ENCODE results near the gene ASMTL.
"Not testable (repeated sequence)": the region's sequence is repeated elsewhere in the genome, so short reads cannot be mapped to it uniquely, and the experiment has no call there.

ASMTL gene

DNA sequence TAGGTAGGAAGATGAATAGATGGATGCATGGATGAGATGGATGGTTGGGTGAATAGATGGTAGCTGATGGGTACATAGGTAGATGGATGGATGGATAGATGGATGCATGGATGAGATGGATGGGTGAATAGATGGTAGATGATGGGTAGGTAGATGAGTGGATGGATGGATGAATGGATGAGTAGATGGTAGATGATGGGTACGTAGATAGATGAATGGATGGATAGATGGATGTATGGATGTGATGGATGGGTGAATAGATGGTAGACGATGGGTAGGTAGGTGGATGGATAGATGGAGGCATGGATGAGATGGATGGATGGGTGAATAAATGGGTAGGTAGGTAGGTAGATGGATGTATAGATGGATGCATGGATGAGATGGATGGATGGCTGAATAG is 46.9 kb downstream of the ASMTL start:
- DNase-seq = not testable (repeated sequence)

DNA sequence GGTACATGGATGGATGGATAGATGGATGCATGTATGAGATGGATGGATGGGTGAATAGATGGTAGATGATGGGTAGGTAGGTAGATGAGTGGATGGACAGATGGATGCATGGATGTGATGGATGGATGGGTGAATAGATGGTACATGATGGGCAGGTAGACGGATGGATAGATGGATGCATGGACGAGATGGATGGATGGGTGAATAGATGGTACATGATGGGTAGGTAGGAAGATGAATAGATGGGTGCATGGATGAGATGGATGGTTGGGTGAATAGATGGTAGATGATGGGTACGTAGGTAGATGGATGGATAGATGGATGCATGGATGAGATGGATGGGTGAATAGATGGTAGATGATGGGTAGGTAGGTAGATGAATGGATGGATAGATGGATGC is 48.8 kb downstream of the ASMTL start:
- DNase-seq = not testable (repeated sequence)

DNA sequence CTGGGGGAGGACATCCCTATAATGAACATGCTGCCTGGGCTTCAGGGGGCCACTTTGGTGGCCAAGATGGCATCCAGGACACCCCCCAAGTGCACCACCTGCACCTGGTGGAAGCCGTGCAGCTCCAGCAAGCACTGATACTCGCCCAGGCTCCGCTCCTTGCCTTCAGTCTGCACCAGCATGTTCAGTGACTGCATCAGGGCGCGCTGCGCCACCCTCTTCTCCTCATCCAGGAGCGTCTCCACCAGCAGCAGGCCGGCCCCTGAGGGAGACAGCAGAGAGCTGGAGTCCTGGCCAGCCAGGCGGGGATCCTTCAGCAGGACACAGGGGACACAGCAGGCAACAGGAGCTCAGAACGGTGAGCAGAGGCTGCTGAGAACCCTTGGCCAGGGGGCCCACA is 49.5 kb downstream of the ASMTL start:
- no peak for DNase-seq

DNA sequence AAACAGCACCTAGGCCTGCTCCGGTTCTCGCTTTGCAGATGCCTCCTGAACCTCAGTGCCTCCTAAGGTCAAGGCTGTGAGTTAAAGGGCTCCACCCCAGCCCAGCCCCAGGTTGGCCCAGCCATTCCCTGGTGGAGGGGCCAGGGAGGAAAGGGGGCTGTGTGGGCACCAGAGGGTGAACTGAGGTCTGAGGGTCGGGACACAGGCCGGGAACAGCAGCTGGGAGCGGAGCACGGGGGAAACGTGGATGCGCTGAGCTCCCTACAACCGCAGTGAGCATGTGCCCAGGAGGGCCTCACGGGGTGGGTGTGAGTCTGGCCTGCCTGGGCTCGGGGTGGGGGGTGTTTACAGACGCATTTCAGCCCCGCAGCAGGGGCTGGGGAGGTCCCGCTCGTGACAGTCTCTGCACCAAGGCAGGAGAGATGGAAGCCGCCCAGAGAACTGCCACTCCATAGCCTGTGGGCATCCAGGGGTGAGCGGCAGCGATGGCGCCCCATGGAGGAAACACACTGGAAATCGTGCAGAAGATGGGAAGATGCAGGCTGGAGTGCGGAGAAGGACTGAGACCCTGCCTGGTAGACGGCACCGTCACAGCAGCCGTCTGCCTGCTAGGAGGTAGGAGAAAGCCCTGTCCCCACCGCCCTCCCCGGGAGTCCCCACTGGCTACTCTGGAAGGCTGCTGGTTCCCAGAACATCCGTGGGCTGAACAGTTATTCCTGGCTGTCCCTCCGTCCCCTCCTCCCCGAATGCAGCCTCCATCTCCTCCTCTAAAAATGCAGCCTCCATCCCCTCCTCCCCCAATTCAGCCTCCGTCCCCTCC is 50.9 kb downstream of the ASMTL start:
- no peak for DNase-seq

DNA sequence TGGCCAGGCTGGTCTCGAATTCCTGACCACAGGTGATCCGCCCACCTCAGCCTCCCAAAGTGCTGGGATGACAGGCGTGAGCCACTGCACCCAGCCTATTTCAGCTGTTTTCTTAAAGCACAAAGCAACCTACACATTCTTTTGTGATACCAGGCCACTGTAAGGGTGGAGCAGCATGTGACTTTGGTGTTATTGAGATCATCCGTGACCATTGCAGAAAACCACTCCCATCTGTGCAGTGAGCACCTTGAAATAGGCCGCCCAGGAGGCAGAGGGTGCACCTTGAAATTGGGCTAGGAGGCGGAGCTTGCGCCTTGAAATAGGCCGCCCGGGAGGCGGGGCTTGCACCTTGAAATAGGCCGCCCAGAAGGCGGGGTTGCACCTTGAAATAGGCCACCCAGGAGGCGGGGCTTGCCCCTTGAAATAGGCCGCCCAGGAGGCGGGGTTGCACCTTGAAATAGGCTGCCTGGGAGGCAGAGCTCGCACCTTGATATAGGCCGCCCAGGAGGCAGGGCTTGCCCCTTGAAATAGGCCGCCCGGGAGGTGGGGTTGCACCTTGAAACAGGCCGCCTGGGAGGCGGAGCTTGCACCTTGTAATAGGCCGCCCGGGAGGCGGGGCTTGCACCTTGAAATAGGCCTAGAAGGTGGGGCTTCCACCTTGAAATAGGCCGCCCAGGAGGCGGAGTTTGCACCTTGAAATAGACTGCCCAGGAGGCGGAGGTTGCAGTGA is 51.8 kb downstream of the ASMTL start:
- no peak for DNase-seq

DNA sequence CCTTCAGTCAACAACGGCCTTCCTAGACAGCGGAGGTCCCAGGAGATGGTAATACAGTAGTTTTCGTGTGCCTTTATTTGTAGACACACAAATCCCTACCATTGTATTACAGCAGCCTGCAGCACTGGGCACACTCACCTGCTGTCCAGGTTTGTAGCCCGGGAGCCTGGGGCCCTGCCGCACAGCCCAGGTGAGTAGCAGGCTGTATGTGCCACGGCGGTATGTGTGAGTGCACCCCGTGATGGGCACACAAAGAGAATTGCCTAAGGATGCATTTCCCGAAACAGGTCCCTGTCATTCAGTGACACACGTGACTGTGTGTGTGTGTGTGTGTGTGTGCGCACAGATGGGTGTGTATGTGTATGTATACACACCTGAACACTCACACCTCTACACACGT is 52.7 kb downstream of the ASMTL start:
- no peak for DNase-seq

DNA sequence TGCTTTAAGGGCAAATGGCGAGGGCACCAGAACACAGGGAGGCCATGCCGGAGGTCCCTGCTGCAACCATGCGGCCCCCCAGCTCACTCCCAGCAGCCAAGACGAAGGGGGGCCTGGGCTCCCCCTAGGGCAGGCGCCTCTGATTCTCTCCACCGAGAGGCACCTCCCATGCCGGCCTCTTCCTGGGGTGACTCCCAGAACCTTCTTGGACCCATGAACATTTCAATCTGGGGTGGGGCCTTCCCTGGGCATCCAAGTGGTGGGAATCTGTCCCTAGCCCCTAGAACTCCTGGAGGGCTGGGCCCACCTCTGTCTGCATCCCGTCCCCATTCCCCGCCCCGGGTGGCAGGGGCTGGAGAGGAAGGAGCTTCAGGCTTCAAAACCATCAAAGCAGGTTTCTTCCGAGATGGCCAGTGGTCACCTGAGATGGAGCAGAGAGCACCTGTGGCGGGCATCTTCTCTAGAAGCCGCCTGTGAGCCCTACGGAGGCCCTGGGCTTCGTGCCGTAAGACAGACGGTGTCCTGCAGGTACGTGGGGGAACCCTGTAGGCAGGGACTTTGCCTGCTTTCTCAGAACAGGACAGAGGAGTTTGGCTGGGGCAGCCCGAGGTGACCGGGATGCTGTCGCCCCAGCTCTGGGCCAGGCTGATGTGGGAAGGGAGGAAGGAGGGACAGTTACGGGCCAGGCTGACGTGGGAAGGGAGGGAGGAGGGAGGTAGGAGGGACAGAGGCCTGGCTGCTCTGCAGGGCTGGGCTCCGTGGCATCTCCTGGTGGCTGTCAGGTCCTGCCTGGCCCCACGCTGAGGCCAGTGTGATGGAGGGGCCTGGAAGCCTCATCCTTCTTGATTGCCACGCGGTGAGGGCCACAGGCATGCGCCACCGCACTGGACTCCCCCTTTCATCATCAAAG is 54.0 kb downstream of the ASMTL start:
- no peak for DNase-seq

DNA sequence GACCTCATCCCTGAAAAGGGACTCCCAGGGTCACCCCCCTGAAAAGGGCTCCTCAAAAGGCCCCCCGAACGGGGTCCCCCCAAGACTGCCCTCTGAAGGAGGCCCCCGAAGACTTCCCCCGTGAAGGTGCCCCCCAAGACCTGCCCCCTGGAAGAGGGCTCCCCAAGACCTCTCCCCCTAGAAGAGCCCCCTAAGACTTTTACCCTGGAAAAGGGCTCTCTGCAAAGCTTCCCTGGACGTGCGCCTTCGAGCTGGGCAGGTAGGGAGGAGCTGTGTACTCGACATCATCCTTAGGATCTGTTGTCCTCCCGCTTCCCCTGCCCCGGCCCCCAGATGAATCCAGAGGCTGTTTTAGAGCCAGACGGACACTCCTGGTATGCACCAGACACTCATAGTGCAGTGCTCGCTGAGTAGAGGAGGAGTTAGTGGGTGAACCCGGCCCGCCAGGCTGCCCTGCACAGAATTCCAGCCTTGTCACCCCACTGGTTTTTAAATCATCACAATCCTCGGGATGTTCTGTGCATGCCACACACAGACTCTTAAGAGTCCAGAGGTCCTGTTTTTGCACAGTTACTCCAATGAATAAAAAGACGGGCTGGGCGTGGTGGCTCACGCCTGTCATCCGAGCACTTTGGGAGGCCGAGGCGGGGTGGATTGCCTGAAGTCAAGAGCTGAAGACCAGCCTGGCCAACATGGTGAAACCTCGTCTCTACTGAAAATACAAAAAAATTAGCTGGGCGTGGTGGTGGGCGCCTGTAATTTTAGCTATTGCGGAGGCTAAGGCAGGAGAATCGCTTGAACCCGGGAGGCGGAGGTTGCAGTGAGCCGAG is 55.1 kb downstream of the ASMTL start:
- DNase-seq = no peak

DNA sequence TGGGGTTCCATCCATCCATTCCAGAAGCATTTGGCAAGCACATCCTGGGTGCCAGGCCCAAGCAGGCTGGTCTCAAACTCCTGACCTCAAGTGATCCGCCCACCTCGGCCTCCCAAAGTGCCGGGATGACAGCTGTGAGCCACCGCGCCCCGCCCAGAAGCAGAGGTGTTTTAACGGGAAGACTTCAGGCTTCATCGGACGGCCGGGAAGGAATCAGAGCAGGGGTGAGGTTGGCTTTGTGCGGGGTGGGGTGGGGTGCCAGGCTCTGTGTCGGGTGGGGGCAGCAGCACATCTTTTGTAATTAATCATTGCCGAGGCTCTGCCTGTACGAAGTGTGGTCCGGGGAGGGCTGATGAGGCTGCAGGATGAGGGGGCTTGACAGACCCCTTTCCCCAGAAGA is 55.7 kb downstream of the ASMTL start:
- DNase-seq = no peak

DNA sequence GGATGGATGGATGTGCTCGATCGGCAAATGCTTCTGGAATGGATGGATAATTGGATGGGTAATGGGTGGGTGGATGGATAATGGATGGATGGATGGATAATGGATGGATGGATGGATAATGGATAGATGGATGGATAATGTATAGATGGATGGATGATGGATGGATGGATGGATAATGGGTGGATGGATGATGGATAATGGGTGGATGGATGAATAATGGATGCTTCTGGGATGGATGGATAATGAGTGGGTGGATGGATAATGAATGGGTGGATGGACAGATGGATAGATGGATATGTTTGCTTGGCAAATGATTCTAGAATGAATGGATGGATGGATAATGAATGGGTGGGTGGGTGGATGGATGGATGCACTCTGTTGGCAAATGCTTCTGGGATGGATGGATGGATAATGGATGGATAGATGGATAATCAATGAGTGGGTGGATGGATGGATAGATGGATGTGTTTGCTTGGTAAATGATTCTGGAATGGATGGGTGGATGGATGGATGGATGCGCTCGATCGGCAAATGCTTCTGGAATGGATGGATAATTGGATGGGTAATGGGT is 57.0 kb downstream of the ASMTL start:
- DNase-seq = no peak

DNA sequence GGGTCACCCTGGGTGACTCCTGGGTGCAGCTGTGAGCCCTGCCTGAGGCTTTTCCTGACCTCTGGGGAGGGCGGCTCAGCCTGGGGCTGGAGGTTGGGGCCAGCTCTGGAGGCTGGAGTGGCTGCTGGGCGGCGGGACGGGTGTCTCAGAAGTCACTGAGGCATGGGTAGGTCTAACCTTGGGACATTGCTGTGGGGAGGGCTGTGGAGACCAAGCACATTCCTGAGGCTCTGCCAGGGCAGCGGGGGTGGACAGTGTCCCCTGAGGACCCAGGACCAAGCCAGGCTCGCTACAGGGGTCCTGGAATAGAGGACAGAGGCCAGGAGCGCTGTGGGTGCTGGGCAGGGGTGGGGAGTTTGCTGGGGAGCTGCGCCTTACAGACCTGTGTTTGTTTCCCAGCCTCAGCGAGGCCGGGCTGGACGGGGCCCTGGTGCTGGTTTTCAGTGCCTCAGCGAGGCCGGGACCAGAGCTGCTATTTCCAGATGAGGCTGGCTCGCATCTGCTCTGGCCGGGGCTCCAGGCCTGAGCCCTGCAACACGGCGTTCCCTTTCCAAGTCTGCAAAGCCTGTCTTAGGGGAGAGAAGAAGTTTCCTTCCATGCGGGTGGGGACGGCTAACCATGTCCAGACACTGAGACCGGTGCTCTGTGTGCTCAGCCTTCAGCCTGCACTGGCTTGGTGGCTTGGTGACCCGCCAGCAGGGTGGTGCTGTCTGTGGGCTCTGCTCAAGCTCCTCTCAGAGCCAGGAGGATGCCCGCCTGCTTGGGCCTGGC is 57.8 kb downstream of the ASMTL start:
- DNase-seq = no peak

DNA sequence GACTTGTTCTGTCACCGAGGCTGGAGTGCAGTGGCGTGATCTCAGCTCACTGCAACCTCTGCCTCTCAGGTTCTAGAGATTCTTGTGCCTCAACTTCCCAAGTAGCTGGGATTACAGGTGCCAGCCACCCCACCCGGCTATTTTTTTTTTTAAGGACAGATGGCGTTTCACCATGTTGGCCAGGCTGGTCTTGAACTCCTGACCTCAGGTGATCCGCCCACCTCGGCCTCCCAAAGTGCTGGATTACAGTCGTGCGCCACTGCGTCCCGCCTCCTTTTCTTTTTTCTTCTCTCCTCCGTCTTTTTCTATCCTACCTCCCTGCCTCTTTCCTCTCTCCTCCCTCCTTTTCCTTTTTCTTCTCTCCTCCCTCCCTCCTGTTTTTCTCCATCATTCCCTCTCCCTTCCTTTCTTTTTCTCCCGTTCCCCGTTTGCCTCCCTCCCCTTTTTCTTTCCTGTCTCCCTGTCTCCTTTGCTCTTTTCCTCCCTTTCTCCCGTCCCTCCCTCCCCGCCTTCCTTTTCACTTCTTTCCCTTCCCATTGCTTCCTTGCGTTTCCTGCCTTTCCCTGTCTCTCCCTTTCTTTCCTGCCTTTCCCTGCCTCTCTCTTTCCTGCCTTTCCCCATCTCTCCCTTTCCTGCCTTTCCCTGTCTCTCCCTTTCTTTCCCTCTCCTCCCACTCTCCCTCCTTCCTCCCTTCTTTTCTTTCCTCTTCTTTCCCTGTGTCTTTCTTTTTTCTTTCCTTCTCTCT is 58.7 kb downstream of the ASMTL start:
- no peak for DNase-seq

DNA sequence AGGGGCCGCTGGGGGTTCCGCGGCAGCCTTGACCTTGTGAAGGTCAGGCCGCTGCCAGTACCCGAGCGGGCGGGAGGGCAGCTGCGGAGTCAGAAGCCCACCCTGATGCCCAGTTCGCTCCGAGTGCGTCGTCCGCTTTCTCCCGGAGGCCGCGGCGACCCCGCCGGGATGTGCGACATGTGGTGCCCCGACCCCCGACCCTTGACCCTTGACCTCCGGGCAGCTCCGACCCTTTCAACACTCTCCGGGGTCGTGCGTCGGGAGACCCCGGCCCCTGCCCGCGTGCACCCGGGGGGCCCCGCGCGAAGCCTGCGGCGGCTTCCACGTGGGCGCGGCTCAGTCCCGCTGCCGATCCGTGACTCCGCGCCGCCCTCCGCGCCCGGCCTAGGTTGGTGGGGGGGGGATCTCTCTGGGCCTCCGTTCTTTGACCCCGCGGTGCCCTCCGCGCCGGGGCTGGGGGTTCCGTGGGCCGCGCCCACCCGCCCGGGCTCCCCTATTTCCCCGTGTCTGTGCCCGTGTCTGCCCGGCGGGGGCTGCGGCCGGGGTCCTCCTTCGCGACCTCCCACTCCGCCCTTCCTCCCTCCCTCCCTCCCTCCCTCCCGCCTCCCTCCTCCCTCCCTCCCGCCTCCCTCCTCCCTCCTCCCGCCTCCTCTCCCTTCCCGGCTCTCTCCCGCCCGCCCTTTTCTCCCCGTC is 60.2 kb downstream of the ASMTL start:
- DNase-seq = no peak

DNA sequence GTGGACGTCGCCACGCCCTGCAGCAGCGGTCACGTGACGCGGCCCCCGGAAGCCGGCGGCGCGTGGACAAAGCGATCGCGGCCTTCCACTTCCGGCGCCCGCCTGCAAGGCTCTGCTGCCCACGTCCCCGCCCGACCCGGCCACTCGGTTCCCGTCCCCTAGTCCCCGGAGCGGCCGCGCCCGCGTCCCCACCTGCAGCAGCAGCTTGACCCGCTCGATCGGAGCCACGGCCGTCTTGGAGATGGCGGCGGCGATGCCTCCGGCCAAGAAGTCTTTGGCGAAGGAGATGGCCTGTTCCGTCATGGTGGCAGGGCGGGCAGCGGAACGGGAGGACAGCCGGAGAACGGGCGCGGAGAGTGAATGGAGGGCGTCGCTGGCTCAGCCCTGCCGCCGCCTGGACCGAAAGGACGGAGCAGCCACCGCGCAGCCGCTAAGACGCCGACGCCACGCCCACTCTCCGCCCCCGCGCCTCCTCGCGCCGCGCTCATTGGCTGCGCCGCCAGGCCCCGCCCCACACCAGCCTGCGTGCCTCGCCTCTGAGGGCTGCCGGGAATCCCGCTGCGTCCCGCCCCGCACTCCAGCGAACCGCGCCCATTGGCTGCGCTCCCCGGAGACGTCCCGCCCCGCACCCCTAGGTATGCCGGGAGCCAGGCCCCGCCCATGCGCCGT is 60.9 kb downstream of the ASMTL start, which contains the start of gene SLC25A6:
TSS of gene SLC25A6 (minus strand) at position 407 of the 669 bp plus-strand sequence. CDS start at position 303, 104 bp downstream.
- no peak for DNase-seq

DNA sequence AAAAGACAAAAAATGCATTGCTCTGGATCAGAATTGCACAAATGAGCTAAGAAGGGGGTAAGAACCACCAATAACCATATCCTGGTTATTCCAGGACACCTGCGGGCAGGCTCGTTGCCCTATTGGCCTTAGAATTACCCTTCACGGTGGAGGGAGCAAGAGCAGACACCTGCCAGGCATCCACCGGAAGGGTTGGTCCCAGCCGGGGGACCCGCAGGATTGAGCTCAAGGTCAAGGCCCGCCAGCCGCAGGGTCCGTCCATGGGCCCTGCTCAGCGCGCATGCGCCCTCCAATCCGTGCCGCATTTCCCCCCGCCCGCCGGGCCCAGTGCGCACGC is 61.4 kb downstream of the ASMTL start:
- no peak for DNase-seq

DNA sequence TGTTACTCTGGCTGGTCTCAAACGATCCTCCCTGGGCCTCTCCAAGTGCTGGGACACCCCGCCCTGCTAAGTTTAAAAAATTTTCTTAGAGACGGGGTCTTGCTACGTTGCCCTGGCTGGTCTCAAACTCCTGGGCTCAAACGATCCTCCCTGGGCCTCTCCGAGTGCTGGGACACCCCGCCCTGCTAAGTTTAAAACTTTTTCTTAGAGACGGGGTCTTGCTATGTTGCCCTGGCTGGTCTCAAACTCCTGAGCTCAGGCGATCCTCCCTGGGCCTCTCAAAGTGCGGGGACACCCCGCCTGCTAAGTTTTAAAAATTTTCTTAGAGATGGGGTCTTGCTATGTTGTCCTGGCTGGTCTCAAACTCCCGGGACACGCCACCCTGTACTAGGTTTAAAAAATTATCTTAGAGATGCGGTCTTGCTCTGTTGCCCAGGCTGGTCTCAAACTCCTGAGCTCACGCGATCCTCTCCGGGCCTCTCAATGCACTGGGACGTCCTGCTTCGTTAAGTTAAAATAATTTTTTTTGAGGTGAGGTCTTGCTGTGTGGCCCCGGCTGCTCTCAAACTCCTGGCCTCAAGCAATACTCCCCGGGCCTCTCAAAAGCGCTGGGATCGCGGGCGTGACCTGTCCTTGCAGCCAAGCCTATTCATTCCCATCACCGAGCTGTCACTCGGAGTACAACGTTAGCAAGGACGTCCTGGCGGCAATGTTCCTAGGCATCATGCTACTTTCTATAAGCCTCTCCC is 61.9 kb downstream of the ASMTL start:
- DNase-seq = no peak

DNA sequence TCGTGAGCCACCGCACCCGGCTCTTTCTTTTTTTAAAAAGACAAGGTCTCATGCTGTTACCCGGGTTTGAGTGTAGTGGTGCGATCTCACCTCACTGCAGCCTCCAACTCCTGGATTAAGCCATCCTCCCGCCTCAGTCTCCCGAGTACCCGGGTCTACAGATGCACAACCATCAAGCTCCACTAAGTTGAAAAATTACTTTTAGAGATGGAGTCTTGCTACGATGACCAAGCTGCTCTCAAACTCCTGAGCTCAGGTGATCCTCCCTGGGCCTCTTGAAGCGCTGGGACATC is 62.8 kb downstream of the ASMTL start:
- no peak for DNase-seq

Data from anterior cingulate cortex (tissue), 58 donors.